Cardiac atrium fibroblast (primary cell): Measurements from ENCODE around the gene YTHDC2. TPM values are rescaled to one million over a fixed set of nuclear protein-coding genes. Genes with fewer than 3 reads are reported as not detected.

ENCODE experiments used
- total RNA-seq: library from RNA; depleted of rRNA; stranded (reverse); fragments of >200 nt; gene quantifications from 2 replicates; pipeline ENCODE4 v1.2.3, GENCODE V29; 2015

Gene YTHDC2
- total RNA-seq: 12.1 and 16.2 TPM in 2 replicates

GRCh38 chr5:113513384-113514288, at the start of gene YTHDC2:
YTHDC2 (plus strand) TSS chr5:113513694; CDS start chr5:113513896, 202 bp downstream.

DNA sequence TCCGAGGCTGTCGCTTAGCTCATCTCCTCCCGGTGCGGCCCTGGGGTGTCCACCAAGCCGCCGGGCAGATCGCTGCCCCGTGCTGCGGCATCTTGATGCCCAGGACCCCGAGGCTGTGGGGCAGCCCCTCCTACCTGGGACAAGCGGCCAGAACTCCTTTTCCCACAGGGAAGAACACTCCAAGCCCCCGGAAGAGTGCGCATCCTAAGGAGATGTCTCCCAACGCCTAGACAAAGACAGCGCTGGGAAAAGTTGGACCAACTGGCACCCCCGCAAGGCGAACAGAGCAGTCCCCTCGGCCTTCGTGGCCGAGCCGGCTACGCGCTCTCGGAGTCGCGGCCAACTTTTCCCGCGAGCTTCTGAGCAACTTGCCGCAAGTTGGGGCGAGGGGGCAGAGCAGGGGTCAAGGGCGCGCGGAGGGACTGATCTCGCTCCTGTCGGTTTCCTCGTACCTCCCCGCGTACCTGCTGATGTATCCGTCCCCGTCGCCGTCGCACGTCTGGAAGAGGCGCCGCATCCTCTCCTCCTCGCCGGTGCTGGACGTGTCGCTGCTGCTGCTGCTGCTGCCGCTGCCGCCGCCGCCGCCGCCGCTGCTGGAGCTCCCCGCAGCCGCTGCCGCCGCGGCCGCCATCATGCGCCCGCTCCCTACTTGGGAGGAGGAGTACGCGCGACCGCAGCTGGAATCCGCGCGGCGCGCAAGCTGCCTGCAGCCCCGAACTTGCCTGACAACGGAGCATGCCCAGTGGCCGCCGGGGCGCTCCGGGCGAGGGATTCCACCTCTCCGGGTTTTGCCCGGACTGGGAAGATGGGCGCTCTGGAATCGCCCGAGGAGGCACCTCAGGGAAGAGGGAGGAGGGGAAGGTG, 25.5 kb upstream of the YTHDC2 start, which contains the start of gene MCC:
TSS of gene MCC (minus strand) at position 673 of the 864 bp plus-strand sequence.

Other genes starting within 250 kb of the YTHDC2 start
- gene TSSK1B, start 78.7 kb upstream of the YTHDC2 start, total RNA-seq: 0.97 TPM in 1 of 2 replicates, not detected in the other
- gene MCC, start 25.2 kb upstream of the YTHDC2 start, total RNA-seq: 37.4 and 59.5 TPM in 2 replicates